Endothelial cell of umbilical vein (primary cell): ENCODE data around the gene FAM20B.

Source experiments
- MAX ChIP-seq: IDR thresholded peaks from 2 replicates; pipeline ENCODE4 v1.6.1; 2011; ENCODE audit not compliant: insufficient read depth, insufficient read length
- POLR2A ChIP-seq: IDR thresholded peaks from 2 replicates; pipeline ENCODE4 v1.6.1; 2012; ENCODE audit warnings: low read depth, mild to moderate bottlenecking, control low read depth, low read length

GRCh38 chr1:179003512-179004066 is 22.1 kb upstream of the FAM20B start:
- no peak for TF ChIP-seq MAX
- TF ChIP-seq POLR2A = no peak
